RWPE2 (cell line): Measurements from ENCODE around the gene CDHR2.

Experiments
- ATAC-seq: fragments of 200-7000 bp; cut with Tn5 transposase; 3 replicates; pipeline ENCODE4 v1.9.1; 2021; ENCODE audit warnings: low read depth
- DNase-seq: peaks from one replicate; pipeline ENCODE4 v3.0.0-alpha.2; 2020; ENCODE audit warnings: low spot score
- H3K27ac ChIP-seq: fragments of 450-650 bp; 2 replicates; pipeline ENCODE4 v1.5.1; 2017; ENCODE audit warnings: mild to moderate bottlenecking; ENCODE audit not compliant: poor library complexity, severe bottlenecking
- H3K27me3 ChIP-seq: fragments of 250-450 bp; sonication (Bioruptor Pico); 2 replicates; pipeline ENCODE4 v1.5.1; 2021; ENCODE audit warnings: mild to moderate bottlenecking, moderate library complexity; ENCODE audit not compliant: insufficient read depth, poor library complexity, severe bottlenecking
- H3K36me3 ChIP-seq: fragments of 250-450 bp; sonication (Bioruptor Pico); 2 replicates; pipeline ENCODE4 v1.5.1; 2020; ENCODE audit warnings: low read depth, mild to moderate bottlenecking, moderate library complexity
- H3K4me1 ChIP-seq: fragments of 250-450 bp; sonication (Bioruptor Pico); 2 replicates; pipeline ENCODE4 v1.5.1; 2021; ENCODE audit warnings: mild to moderate bottlenecking, moderate library complexity; ENCODE audit not compliant: insufficient read depth, poor library complexity, severe bottlenecking
- H3K4me3 ChIP-seq: fragments of 250-450 bp; sonication (Bioruptor Pico); 2 replicates; pipeline ENCODE4 v1.5.1; 2021; ENCODE audit warnings: mild to moderate bottlenecking, moderate library complexity; ENCODE audit not compliant: severe bottlenecking
- H3K9me3 ChIP-seq: fragments of 250-450 bp; sonication (Bioruptor Pico); 2 replicates; pipeline ENCODE4 v1.5.1; 2021; ENCODE audit warnings: mild to moderate bottlenecking, moderate library complexity; ENCODE audit not compliant: severe bottlenecking
- TF ChIP-seq, protein P1 (sequence below): fragments of 450-650 bp; IDR thresholded peaks from one replicate; pipeline ENCODE4 v1.5.1; 2017; ENCODE audit warnings: mild to moderate bottlenecking, moderate library complexity; ENCODE audit not compliant: poor library complexity, severe bottlenecking

CDHR2 gene

DNA sequence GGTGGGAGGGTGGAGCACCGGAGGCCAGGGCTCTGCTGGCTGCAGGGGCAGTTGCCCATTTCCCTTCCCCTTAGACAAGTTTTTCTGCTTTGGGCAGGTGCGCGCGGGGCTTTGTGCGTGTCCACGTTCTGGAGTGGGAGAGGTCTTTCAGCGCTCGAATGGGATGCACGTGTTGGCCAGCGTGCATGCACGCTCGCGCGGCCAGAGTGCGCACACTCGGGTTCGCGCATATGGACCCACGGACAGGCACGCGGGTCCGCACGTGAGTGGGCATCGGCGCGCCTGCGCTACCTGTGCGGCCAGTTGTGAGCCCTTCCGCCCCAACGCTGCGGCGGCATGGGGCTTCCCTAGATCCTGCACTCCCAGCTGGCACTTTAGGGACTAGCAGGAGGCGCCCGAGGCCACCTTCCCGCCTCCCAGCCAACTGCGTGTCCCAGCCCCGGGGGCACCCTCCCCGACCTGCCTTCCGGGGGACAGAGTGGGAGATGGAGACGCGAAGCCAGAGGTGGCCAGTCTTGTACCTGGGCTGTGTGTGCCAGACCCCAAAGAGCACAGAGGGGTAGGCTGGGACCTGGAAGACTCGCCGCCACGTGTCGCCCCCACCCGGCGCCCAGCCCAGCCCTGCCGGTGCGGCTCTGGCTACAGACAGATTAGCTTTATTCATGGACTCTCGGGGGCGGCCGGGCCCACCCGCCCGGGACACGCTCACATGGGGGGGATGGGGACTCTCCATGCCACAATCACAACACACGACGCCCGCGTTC, 70.6 kb downstream of the CDHR2 start:
- peaks cover 5% of the 10 kb centered on the region for H3K4me1 ChIP-seq
- peak; percentile 65 for DNase-seq
- H3K9me3 ChIP-seq, result no peaks in the 10 kb centered on the region
- no peak overlapping the region for H3K4me3 ChIP-seq
- no peak overlapping the region for H3K27ac ChIP-seq
- no peak for ATAC-seq
- H3K27me3 ChIP-seq, result peaks cover 20% of the 10 kb centered on the region
- H3K36me3 ChIP-seq, result no peaks in the 10 kb centered on the region
- TF ChIP-seq, protein P1, sequence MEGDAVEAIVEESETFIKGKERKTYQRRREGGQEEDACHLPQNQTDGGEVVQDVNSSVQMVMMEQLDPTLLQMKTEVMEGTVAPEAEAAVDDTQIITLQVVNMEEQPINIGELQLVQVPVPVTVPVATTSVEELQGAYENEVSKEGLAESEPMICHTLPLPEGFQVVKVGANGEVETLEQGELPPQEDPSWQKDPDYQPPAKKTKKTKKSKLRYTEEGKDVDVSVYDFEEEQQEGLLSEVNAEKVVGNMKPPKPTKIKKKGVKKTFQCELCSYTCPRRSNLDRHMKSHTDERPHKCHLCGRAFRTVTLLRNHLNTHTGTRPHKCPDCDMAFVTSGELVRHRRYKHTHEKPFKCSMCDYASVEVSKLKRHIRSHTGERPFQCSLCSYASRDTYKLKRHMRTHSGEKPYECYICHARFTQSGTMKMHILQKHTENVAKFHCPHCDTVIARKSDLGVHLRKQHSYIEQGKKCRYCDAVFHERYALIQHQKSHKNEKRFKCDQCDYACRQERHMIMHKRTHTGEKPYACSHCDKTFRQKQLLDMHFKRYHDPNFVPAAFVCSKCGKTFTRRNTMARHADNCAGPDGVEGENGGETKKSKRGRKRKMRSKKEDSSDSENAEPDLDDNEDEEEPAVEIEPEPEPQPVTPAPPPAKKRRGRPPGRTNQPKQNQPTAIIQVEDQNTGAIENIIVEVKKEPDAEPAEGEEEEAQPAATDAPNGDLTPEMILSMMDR, result peak; percentile 75

DNA sequence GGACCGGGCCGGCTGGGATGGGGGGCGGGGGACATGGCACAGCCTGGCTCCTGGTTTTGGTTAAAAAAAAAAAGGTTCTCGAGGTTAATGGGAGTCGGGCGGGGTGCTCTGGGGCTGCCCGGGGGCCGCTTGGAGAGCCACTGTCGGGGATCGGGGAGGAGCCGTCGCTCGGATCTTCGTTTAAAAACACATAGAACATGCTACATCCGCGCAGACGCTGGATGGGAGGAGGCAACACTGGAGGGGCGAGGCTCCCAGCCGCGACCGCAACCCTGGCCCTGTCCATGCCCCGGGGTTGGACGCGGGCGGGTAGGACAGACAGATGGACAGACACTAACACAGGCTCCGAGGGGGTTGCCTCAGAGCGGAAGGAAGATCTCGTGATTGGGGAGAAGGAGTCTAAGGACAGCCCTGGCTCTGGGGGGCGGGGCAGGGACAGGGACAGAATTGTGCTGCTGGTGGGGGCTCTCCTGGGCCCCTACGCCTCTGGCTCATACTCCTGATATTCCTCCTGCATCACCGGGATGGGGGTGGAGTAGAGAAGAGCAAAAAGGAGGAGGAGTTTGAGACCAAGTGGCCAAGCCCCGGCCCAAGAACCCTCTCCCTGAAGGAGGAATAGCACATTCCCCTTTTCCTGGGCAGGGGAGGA, 71.3 kb downstream of the CDHR2 start:
- H3K27me3 ChIP-seq, result peaks cover 20% of the 10 kb centered on the region
- H3K36me3 ChIP-seq, result no peaks in the 10 kb centered on the region
- peak; percentile 13; the same call in 2 of the 3 replicates for ATAC-seq
- no peak overlapping the region for H3K27ac ChIP-seq
- DNase-seq, result peak; percentile 71
- no peaks in the 10 kb centered on the region for H3K4me1 ChIP-seq
- TF ChIP-seq, protein P1, result no peak
- H3K4me3 ChIP-seq, result no peak overlapping the region
- H3K9me3 ChIP-seq, result no peaks in the 10 kb centered on the region

DNA sequence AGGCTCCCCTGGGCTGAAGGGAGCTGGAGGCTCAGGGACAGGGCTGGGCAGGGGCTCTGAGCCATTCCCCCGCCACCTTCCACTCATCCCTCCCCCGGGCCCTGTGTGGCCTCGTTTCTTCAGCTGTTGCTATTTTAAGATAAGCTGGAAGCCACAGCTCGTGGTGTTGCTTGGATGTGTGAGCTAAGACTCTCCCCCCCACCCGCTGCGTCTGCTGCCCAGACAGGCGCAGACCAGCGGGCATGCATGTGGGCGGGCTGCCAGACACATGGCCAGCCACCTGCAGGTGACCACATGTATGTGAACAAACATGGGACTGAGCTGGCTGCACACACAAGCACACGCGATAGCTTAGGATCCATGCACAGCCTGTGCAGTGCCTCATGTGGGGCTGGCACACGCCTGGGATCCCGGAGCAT, 72.5 kb downstream of the CDHR2 start:
- ATAC-seq (no peak), DNase-seq (peak; percentile 67)
- Histone ChIP-seq H3K4me3 (no peak overlapping the region), H3K27me3 (peaks cover 20% of the 10 kb centered on the region), H3K4me1 (peaks cover 10% of the 10 kb centered on the region), H3K36me3 (no peaks in the 10 kb centered on the region), H3K9me3 (no peaks in the 10 kb centered on the region), H3K27ac (no peak overlapping the region)
- TF ChIP-seq, protein P1, result no peak

DNA sequence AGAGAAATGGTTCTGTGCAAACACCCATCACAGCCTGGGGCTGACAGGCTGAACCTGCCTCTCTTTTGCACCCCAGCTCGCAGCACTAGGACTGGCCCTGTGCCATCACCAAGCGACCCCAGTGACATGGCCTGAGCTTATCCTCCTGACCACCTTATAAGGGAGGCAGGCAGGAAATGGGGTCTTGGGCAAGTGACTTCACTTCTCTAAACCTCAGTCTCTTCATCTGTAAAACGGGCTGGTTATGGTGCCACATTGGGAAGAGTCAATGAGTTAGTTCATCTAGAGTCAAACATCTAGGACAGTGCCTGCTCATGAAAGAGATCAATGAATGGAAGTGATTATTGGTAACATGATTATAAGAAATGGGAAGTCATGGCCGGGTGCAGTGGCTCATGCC, 75.0 kb downstream of the CDHR2 start:
- H3K9me3 ChIP-seq, result no peaks in the 10 kb centered on the region
- H3K27ac ChIP-seq, result no peak overlapping the region
- H3K4me1 ChIP-seq, result peaks cover 14% of the 10 kb centered on the region
- TF ChIP-seq, protein P1, result no peak
- H3K4me3 ChIP-seq, result no peak overlapping the region
- DNase-seq, result no peak
- peaks cover 20% of the 10 kb centered on the region for H3K27me3 ChIP-seq
- H3K36me3 ChIP-seq, result no peaks in the 10 kb centered on the region
- ATAC-seq, result no peak

DNA sequence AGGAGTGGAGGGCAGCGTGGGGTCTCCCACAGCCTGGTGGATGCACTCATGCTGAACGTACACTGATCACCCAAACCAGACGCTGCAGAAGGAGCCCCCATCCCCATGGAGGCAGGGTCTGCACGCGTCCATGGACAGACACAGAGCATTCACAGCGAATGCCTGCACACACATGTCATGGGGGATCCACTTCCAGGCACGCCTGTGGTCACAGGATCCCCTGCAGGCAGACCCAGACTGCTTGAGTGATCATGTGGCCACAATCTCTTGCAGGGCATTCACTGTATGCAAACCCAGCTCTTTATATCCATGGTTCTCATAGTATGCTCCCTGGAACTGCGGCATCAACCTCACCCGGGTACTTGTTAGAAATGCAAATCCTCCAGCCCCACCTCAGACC, 75.8 kb downstream of the CDHR2 start:
- ATAC-seq (no peak), DNase-seq (peak; percentile 51)
- Histone ChIP-seq H3K4me3 (no peak overlapping the region), H3K27ac (no peak overlapping the region), H3K9me3 (no peaks in the 10 kb centered on the region), H3K27me3 (peaks cover 19% of the 10 kb centered on the region), H3K4me1 (peaks cover 14% of the 10 kb centered on the region), H3K36me3 (no peaks in the 10 kb centered on the region)
- TF ChIP-seq, protein P1, result no peak
